Natural killer cell treated with Interleukin-12 subunit alpha and Interleukin-12 subunit beta and Interleukin-15 and Interleukin-18, amount 100 ng/mL, for 72 hours (primary cell): Measurements from ENCODE around the gene KLHL29. TPM values are rescaled to one million over a fixed set of nuclear protein-coding genes. Genes with fewer than 3 reads are reported as not detected.

ENCODE experiments used
- ATAC-seq, 2 donors: fragments of 150-1000 bp; cut with Tn5 transposase in 1 of 2; sonication (Bioruptor Pico), chemical (Tn5 transposase) in 1 of 2; 2 replicates each; pipeline ENCODE4 v1.10.0; 2021
- DNase-seq: peaks from one replicate; pipeline ENCODE4 v3.0.0; 2022; ENCODE audit warnings: low spot score
- H3K27ac Mint-ChIP-seq, 2 donors: 1 replicate in 1 of 2; 2 replicates in 1 of 2; pipeline ENCODE4 v1.8.0; 2022; ENCODE audit warnings: mixed read lengths in 2 of 2, mild to moderate bottlenecking in 1 of 2, moderate library complexity in 1 of 2
- H3K27me3 Mint-ChIP-seq, 2 donors: 1 replicate in 1 of 2; 2 replicates in 1 of 2; pipeline ENCODE4 v1.8.0; 2022; ENCODE audit warnings: mixed read lengths in 2 of 2
- H3K36me3 Mint-ChIP-seq: one replicate; pipeline ENCODE4 v1.8.0; 2022; ENCODE audit warnings: mixed read lengths
- H3K4me1 Mint-ChIP-seq, 2 donors: 1 replicate in 1 of 2; 2 replicates in 1 of 2; pipeline ENCODE4 v1.8.0; 2022; ENCODE audit warnings: low read depth in 2 of 2, mixed read lengths in 2 of 2, mild to moderate bottlenecking in 1 of 2
- H3K4me3 Mint-ChIP-seq: one replicate; pipeline ENCODE4 v1.8.0; 2022; ENCODE audit warnings: mixed read lengths
- H3K9me3 Mint-ChIP-seq: 2 replicates; pipeline ENCODE4 v1.8.0; 2022; ENCODE audit warnings: mixed read lengths
- total RNA-seq, 2 donors: library from RNA; stranded (reverse); gene quantifications; one replicate each; pipeline ENCODE4 v1.2.3, GENCODE V29; 2022

Gene KLHL29
- total RNA-seq, 2 donors from 2014 or later, result 0.11 to 0.12 TPM

DNA sequence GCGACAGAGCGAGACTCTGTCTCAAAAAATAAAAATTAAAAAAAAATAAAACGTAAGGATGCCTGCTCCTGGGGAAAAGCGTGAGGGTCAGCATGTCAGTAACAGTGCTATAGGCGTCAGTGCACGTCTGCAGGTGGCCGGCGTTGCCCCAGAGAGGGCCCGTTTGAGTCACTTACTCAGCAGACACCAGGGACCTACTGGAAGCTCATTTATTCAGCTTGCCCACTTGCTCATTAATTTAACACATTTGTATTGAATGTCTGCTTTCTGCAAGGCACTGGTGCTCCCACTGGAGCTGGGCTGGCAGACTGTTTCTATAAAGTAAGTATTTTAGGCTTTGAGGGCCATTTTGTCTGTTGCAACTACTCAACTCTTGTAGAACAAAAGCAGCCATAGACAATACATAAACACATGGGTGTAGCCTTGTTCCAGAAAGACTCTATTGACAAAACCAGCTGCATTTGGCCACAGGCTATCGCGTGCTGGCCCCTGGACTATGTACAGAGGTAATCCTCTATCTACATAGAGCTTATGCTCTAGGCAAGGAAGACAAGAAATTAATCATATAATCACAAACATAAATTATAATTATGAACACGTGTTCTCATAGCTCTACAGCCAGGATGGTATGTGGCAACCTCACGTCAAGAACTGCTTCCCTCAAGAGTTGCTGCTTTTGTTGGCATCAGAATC is 73.2 kb downstream of the KLHL29 start:
- no peak for ATAC-seq
- no peaks in the 10 kb centered on the region for H3K9me3 Mint-ChIP-seq
- H3K4me3 Mint-ChIP-seq, result no peak overlapping the region
- H3K36me3 Mint-ChIP-seq, result no peaks in the 10 kb centered on the region
- DNase-seq, result no peak
- peaks cover 2% of the 10 kb centered on the region in 2 donors for H3K4me1 Mint-ChIP-seq
- H3K27ac Mint-ChIP-seq, result no peak overlapping the region
- peaks cover 12 to 18% of the 10 kb centered on the region in 2 donors for H3K27me3 Mint-ChIP-seq

DNA sequence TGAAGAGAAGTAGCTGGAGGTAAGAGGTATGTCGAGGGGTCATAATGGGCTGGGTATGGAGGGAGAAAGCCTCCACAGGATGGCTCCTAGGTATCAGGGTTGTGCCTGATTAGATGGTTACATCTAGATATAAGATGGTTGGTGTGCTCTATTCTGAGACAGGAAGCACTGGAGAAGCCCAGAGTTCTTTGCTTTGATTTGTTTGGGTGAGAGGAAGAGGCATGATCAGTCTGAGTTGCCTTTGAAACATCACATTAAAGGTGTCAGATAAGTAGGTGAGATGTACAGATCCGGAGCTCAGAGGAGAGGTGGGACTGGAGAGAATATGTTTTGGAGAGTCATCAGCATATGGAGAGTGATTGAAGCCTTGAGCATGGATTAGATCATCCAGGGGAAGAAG is 74.1 kb downstream of the KLHL29 start:
- H3K27ac Mint-ChIP-seq, result no peak overlapping the region
- peaks cover 12 to 18% of the 10 kb centered on the region in 2 donors for H3K27me3 Mint-ChIP-seq
- H3K36me3 Mint-ChIP-seq, result no peaks in the 10 kb centered on the region
- H3K4me3 Mint-ChIP-seq, result no peak overlapping the region
- H3K4me1 Mint-ChIP-seq, result no peaks in the 10 kb centered on the region
- no peak for ATAC-seq
- no peaks in the 10 kb centered on the region for H3K9me3 Mint-ChIP-seq
- DNase-seq, result no peak

DNA sequence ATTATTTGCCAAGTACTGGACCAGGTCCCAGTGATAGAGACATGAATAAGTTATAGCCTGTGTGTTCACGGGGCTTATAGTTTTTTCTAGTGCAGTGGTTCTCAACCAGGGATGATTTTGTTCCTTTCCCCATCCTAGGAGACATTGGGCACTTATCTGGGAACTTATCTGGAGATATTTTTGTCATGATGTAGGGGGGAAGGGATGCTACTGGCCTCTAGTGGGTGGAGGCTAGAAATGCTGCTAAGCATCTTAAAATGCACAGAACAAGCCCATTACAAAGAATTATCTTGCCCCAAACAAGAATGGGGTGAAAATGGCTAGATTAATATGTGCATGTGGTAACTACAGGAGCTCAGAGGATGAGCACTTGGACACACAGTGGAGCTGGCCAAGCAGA is 75.2 kb downstream of the KLHL29 start:
- no peak for DNase-seq
- H3K9me3 Mint-ChIP-seq, result no peaks in the 10 kb centered on the region

GRCh38 chr2:23460993-23461392 is 76.0 kb downstream of the KLHL29 start:
- H3K9me3 Mint-ChIP-seq, result no peaks in the 10 kb centered on the region
- no peak overlapping the region for H3K4me3 Mint-ChIP-seq
- H3K27ac Mint-ChIP-seq, result no peak overlapping the region
- no peaks in the 10 kb centered on the region for H3K36me3 Mint-ChIP-seq
- H3K27me3 Mint-ChIP-seq, result peaks cover 7 to 10% of the 10 kb centered on the region in 2 donors
- H3K4me1 Mint-ChIP-seq, result no peaks in the 10 kb centered on the region
- ATAC-seq (no peak), DNase-seq (no peak)

More for the DNA sequence above, 75.2 kb downstream of the KLHL29 start:
- Mint-ChIP-seq H3K27ac (no peak overlapping the region), H3K27me3 (peaks cover 4 to 7% of the 10 kb centered on the region in 2 donors), H3K36me3 (no peaks in the 10 kb centered on the region), H3K4me3 (no peak overlapping the region), H3K4me1 (no peaks in the 10 kb centered on the region)
- ATAC-seq, result no peak

GRCh38 chr2:23464156-23464555 is 79.2 kb downstream of the KLHL29 start:
- Mint-ChIP-seq H3K9me3 (no peaks in the 10 kb centered on the region), H3K27ac (no peak overlapping the region), H3K4me3 (no peak overlapping the region), H3K27me3 (peaks cover 24 to 31% of the 10 kb centered on the region in 2 donors), H3K4me1 (no peaks in the 10 kb centered on the region), H3K36me3 (no peaks in the 10 kb centered on the region)
- no peak for ATAC-seq
- DNase-seq, result no peak

- Mint-ChIP-seq H3K36me3 (no peaks in the 10 kb centered on the region), H3K27me3 (peaks cover 30 to 38% of the 10 kb centered on the region in 2 donors), H3K4me1 (no peaks in the 10 kb centered on the region), H3K4me3 (no peak overlapping the region), H3K9me3 (no peaks in the 10 kb centered on the region), H3K27ac (no peak overlapping the region)
- DNase-seq (no peak), ATAC-seq (no peak)
These were observed 80.0 kb downstream of the KLHL29 start for GRCh38 chr2:23464905-23465537.

GRCh38 chr2:23465936-23466335 is 81.0 kb downstream of the KLHL29 start:
- ATAC-seq (no peak), DNase-seq (no peak)
- H3K9me3 Mint-ChIP-seq, result no peaks in the 10 kb centered on the region
- H3K36me3 Mint-ChIP-seq, result no peaks in the 10 kb centered on the region
- no peak overlapping the region for H3K27ac Mint-ChIP-seq
- H3K27me3 Mint-ChIP-seq, result peaks cover 31 to 43% of the 10 kb centered on the region in 2 donors
- no peaks in the 10 kb centered on the region for H3K4me1 Mint-ChIP-seq
- no peak overlapping the region for H3K4me3 Mint-ChIP-seq

DNA sequence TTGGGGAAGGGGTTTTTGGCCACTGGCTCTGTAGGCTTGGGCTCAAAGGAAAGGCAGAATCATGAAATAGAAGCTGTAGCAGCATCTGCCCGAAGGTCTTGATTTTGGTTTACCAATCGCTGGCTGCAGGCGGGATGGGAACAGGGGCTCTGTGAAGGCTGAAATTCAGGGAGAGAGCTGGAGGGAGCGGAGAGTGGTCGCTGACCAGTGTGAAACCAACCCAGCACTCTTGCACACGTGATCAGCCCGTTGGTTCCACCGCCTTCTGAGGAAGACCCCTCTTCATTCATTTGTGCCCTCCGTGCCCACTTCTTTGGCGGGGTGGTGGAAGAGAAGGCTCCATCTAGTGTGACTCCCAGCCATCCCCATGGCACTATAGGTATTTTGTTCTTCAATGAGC is 82.6 kb downstream of the KLHL29 start:
- no peaks in the 10 kb centered on the region for H3K9me3 Mint-ChIP-seq
- ATAC-seq, result no peak
- H3K4me3 Mint-ChIP-seq, result no peak overlapping the region
- DNase-seq, result no peak
- H3K27me3 Mint-ChIP-seq, result peaks cover 35 to 44% of the 10 kb centered on the region in 2 donors
- H3K27ac Mint-ChIP-seq, result no peak overlapping the region
- H3K4me1 Mint-ChIP-seq, result no peaks in the 10 kb centered on the region
- H3K36me3 Mint-ChIP-seq, result no peaks in the 10 kb centered on the region

DNA sequence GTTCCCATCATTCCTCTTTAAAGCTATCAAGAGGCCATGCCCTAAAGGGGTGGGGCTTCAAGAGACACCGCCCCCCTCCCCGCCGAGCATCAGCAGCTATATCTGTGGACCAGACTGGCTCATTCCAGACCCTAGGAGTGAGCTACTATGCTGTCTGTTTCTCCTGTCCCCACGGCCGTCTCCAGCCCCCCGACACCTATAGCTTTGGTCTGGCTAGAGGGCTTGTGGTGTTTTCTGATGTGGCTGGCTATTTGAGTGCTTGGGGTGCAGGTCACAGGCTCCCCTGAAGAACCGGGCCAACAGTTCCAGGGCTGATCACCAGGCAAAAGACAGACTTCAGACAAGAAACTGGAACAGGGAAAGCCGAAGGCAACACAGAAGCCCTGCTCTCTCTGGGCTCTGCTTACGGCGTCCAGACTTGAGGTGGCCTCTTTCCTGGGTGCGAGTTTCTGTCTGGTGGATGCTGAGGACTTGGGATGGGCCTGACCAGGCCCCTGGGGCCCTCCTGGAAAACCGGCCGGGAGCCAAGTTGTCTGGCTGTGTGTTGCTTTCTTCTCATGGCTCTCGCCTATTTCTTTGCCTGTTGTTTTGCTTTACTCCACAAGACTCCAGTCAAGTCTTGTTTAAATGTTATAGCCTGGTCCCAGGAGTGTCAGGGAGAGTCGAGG is 83.6 kb downstream of the KLHL29 start:
- Mint-ChIP-seq H3K36me3 (no peaks in the 10 kb centered on the region), H3K4me1 (no peaks in the 10 kb centered on the region), H3K4me3 (no peak overlapping the region), H3K27me3 (peaks cover 36 to 44% of the 10 kb centered on the region in 2 donors), H3K9me3 (no peaks in the 10 kb centered on the region), H3K27ac (no peak overlapping the region)
- ATAC-seq, result peak in 1 of 2 donors; percentile 34
- DNase-seq, result no peak

- ATAC-seq, result no peak
- no peak overlapping the region for H3K27ac Mint-ChIP-seq
- H3K4me1 Mint-ChIP-seq, result no peaks in the 10 kb centered on the region
- no peaks in the 10 kb centered on the region for H3K9me3 Mint-ChIP-seq
- DNase-seq, result no peak
- H3K4me3 Mint-ChIP-seq, result no peak overlapping the region
- H3K27me3 Mint-ChIP-seq, result peaks cover 40 to 50% of the 10 kb centered on the region in 2 donors
- no peaks in the 10 kb centered on the region for H3K36me3 Mint-ChIP-seq
These were observed 84.2 kb downstream of the KLHL29 start for GRCh38 chr2:23469142-23469540.

DNA sequence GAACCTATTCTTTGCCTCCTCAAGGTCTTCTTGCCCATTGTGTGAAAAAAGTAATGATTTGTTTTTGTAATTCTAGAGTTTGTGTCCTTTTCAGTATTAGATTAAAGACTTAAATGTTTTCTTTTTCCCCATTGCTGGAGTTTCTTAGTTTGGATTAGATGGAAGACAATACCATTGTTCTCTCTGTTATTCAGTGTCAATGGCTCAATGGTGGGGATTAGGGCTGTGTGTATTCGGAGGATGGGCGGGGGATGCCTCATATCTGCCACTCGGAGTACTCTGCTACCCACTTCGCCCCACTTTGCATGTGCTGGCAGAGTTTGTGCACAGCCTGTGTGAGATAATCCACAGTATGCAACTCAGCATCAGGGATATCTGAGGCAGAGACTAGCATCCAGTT is 90.1 kb downstream of the KLHL29 start:
- no peak overlapping the region for H3K27ac Mint-ChIP-seq
- H3K36me3 Mint-ChIP-seq, result no peaks in the 10 kb centered on the region
- H3K27me3 Mint-ChIP-seq, result peaks cover 24 to 27% of the 10 kb centered on the region in 2 donors
- no peaks in the 10 kb centered on the region for H3K9me3 Mint-ChIP-seq
- H3K4me1 Mint-ChIP-seq, result no peaks in the 10 kb centered on the region
- DNase-seq (no peak), ATAC-seq (no peak)
- H3K4me3 Mint-ChIP-seq, result no peak overlapping the region

DNA sequence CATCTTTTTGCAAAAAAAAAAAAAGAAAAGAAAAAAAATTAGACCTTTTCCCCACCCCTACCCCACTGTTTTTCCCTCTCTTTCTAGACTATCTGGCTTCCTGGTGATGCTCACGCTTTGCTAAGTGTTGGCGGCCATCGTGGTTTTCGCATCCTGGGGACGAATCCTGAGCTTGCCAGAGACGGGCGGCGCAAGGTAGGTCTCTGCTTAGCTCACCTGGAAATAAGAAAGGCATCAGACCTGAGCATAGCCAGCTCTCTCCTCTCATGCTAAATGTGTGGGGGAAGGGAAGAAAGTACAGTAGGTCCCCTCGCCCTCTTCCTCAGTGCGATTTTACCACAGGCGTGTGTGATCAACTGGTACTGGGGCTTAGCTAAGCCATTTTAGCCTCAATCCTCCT is 90.5 kb downstream of the KLHL29 start:
- no peaks in the 10 kb centered on the region for H3K9me3 Mint-ChIP-seq
- H3K4me3 Mint-ChIP-seq, result no peak overlapping the region
- H3K36me3 Mint-ChIP-seq, result no peaks in the 10 kb centered on the region
- DNase-seq (no peak), ATAC-seq (no peak)
- peaks cover 23 to 27% of the 10 kb centered on the region in 2 donors for H3K27me3 Mint-ChIP-seq
- no peaks in the 10 kb centered on the region for H3K4me1 Mint-ChIP-seq
- H3K27ac Mint-ChIP-seq, result no peak overlapping the region

DNA sequence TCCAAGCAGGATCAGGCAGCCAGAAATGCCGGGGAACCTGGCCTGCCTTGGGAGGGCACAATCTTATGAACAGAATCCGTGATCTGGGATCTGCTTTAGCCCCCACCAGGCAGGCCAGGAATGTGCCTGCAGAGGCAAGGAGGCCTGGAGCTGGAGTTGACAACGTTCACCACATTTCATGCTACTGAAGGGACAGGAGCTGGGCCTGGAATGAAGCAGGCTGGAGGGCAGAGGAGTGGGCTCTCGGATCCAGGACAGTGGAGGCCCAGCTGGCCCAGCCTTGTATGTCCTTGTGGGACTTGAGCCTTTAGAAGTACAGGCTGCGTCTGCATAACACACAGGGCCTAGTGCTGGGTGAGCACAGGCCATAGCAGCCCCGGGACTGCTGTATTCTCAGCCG is 91.8 kb downstream of the KLHL29 start:
- no peaks in the 10 kb centered on the region for H3K9me3 Mint-ChIP-seq
- DNase-seq (no peak), ATAC-seq (peak in 1 of 2 donors; percentile 11)
- H3K36me3 Mint-ChIP-seq, result no peaks in the 10 kb centered on the region
- H3K27me3 Mint-ChIP-seq, result peaks cover 17 to 30% of the 10 kb centered on the region in 2 donors
- no peak overlapping the region for H3K27ac Mint-ChIP-seq
- H3K4me1 Mint-ChIP-seq, result no peaks in the 10 kb centered on the region
- no peak overlapping the region for H3K4me3 Mint-ChIP-seq

DNA sequence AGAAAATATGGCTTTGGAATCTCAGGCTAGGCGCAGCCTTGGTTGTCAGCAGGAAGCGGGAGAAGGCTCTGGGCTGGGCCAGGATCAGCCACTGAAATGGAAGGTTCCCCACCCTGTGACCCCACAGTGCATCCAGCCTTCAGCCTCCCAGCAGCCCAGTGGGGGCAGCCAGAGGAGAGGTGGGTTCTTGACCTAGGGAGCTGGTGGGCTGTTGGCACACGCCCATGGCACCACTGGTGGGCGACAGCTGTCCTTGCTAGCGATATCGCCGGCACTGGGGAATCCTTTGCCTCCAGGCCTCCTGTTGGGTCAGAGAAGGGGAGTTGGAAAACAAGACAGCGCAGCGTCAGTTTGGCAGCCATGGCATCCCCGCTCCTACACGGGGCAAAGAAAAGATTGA is 92.4 kb downstream of the KLHL29 start:
- H3K9me3 Mint-ChIP-seq, result no peaks in the 10 kb centered on the region
- no peaks in the 10 kb centered on the region for H3K4me1 Mint-ChIP-seq
- H3K27ac Mint-ChIP-seq, result no peak overlapping the region
- no peak for DNase-seq
- peaks cover 17 to 27% of the 10 kb centered on the region in 2 donors for H3K27me3 Mint-ChIP-seq
- no peak overlapping the region for H3K4me3 Mint-ChIP-seq
- no peak for ATAC-seq
- no peaks in the 10 kb centered on the region for H3K36me3 Mint-ChIP-seq
